ENCODE results near the gene FKBP9.

Gene FKBP9

DNA sequence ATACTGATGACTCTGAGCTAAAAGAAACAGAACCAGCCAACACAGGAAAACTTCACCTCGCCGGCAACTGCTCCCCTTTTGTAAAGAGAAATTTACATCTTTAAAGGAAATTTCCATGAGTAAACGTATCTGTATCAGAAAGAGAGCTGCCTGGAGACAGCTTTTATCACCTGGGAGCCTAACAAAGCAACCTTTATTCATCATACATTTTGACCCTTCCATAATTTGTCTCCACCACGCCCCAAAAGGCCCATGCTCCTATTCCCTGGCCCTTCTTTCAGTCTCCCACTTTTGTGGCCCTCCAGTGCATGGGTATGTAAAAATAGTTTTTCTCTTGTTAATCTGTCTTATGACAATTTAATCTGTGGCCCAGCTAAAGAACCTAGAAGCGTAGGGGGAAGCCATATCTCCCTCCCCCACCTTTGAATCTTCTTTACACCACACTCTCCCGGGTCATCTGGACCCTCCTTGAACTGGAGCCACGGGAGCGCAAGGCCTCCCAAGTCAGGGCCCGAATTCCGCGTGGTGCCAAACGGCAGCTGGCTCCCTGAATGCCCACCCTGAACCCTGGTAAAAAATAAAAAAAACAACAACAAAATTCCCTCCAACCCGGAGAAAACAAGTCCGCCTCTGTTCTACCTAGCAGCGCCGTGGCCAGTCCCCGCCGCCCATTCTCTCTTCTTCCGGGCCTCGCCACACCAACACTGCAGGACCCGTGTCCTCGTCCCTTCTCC lies 15.4 kb upstream of the FKBP9 start:
- TF ChIP-seq GATA3 (IDR thresholded peaks at IDR 0.05; ENCODE audit: low read depth, low read length) (no peak), GATA2 (IDR thresholded peaks at IDR 0.05; ENCODE audit: low read depth, low read length) (no peak)

GRCh38 chr7:32942415-32943251 lies 14.6 kb upstream of the FKBP9 start:
- TF ChIP-seq GATA3 (IDR thresholded peaks at IDR 0.05; ENCODE audit: low read depth, low read length), result no peak
- TF ChIP-seq GATA2 (IDR thresholded peaks at IDR 0.05; ENCODE audit: low read depth, low read length), result no peak

DNA sequence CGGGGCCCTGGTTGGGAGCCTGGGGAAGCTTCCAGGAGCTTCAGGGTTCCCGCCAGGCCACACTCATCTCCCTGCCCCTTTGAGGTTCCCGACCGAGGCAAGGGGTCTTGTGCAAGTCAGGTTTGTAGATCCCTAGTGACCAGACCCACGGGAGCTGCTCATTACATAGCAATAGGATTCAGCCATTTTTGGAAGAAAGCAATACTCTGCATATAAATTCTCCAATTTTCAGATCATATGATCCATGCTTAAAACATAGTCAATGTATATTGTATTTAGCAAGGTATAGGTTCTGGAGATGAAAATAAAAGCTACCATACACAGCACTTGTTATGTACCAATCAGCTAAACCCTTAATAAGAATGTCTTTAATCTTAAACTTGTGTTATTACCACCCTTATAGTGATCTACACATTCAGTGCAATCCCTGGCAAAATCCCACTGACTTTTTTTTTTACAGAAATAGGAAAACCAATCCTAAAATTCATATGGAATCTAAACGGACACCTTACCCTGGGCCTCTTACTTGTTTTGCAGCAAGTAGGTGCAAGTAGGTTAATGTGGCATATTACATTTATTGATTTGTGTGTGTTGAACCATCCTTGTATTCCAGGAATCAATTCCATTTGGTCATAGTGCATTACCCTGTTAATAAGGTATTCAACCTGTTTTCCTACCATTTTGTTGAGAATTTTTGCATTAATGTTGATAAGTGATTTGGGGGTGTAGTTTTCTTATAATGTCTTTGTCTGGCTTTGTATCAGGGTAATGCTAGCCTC lies 13.8 kb upstream of the FKBP9 start:
- TF ChIP-seq GATA3 (IDR thresholded peaks at IDR 0.05; ENCODE audit: low read depth, low read length) (no peak), GATA2 (IDR thresholded peaks at IDR 0.05; ENCODE audit: low read depth, low read length) (no peak)

DNA sequence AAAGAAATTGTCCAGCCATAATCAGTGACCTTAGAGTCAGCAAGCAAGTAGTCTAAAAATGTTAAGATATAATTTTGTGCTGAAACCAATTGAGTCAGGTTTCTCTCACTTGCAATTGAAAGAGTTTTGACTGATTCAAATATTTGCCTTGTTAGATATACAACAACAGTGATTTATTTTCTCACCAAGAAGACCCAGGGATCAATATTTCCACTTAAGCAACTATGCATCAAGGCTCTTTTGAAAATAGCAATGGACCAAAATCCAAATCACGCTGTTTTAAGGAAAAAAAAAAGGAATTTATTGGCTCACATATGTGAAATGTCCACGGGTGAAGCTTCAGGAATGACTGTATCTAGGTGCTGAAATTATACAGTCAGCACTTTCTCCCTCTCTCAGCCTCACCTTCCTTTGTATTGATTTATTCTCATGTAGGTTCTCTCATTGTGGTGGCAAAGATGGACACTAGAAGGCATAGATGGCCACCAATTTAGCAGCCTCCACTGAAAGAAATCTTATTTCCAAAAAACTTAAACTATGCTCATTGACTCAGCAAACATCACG lies 9.7 kb upstream of the FKBP9 start:
- TF ChIP-seq GATA2 (IDR thresholded peaks at IDR 0.05; ENCODE audit: low read depth, low read length) (no peak), GATA3 (IDR thresholded peaks at IDR 0.05; ENCODE audit: low read depth, low read length) (no peak)

GRCh38 chr7:32948202-32948601 lies 9.0 kb upstream of the FKBP9 start:
- TF ChIP-seq GATA2 (IDR thresholded peaks at IDR 0.05; ENCODE audit: low read depth, low read length), result no peak

GRCh38 chr7:32952876-32953275 lies 4.4 kb upstream of the FKBP9 start:
- no peak for TF ChIP-seq GATA3 (IDR thresholded peaks at IDR 0.05; ENCODE audit: low read depth, low read length)
- TF ChIP-seq GATA2 (IDR thresholded peaks at IDR 0.05; ENCODE audit: low read depth, low read length), result no peak

- TF ChIP-seq GATA3 (IDR thresholded peaks at IDR 0.05; ENCODE audit: low read depth, low read length), result no peak
- no peak for TF ChIP-seq GATA2 (IDR thresholded peaks at IDR 0.05; ENCODE audit: low read depth, low read length)
Measured at GRCh38 chr7:32958046-32959025, 1.1 kb downstream of the FKBP9 start.

GRCh38 chr7:33009734-33010133 lies 52.5 kb downstream of the FKBP9 start:
- TF ChIP-seq GATA3 (IDR thresholded peaks at IDR 0.05; ENCODE audit: low read depth, low read length) (no peak), GATA2 (IDR thresholded peaks at IDR 0.05; ENCODE audit: low read depth, low read length) (no peak)

DNA sequence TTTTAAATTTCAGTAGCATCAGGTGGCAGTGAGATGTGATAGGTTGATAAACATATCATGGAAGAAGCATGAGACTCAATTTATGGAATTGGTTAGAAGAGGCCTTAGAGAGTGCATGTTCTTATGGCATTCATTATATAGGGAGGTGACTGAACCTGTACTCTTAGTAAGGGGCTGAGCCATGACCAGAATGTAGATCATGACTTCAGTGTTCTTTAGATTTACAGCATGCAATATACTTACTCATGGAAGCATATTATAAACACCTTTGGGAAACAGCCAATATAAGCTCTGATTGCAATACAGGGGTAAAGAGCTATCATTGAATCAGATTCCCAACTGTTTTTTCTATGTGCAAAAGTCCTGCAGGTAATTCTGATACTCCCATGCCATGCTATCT lies 55.1 kb downstream of the FKBP9 start:
- TF ChIP-seq GATA2 (IDR thresholded peaks at IDR 0.05; ENCODE audit: low read depth, low read length), result no peak
- no peak for TF ChIP-seq GATA3 (IDR thresholded peaks at IDR 0.05; ENCODE audit: low read depth, low read length)

GRCh38 chr7:33024189-33024757 lies 67.0 kb downstream of the FKBP9 start:
- TF ChIP-seq GATA3 (IDR thresholded peaks at IDR 0.05; ENCODE audit: low read depth, low read length) (no peak), GATA2 (IDR thresholded peaks at IDR 0.05; ENCODE audit: low read depth, low read length) (no peak)

GRCh38 chr7:33035776-33036175 lies 78.5 kb downstream of the FKBP9 start:
- no peak for TF ChIP-seq GATA3 (IDR thresholded peaks at IDR 0.05; ENCODE audit: low read depth, low read length)
- TF ChIP-seq GATA2 (IDR thresholded peaks at IDR 0.05; ENCODE audit: low read depth, low read length), result no peak

DNA sequence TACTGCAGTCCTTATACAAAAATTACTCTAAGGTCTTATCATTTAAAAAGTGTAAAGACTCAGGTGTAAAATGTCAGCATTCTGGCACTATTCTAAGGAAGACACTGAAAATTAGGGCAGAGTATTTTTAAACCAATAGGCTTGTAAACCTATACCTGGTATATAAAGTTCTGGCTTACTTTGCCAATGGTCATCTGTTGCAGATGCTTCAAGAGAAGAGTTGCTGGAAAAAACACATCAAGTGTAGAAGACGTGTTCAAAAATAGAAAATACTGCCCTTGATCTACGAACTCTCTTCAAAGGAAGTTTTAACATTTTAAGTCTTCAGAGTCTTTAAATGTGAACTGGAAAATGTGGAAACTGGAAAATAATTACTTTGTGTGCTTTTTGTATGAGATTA lies 81.4 kb downstream of the FKBP9 start:
- no peak for TF ChIP-seq GATA3 (IDR thresholded peaks at IDR 0.05; ENCODE audit: low read depth, low read length)
- no peak for TF ChIP-seq GATA2 (IDR thresholded peaks at IDR 0.05; ENCODE audit: low read depth, low read length)
